NB4 (cell line): ENCODE data around the gene TGM4.

Experiments used
- POLR2A ChIP-seq: IDR thresholded peaks from 2 replicates; pipeline ENCODE4 v1.6.1; 2011; ENCODE audit warnings: mild to moderate bottlenecking; ENCODE audit not compliant: insufficient read length; ENCODE audit errors: extremely low read depth
- TF ChIP-seq, protein P1 (sequence below): IDR thresholded peaks from one replicate; pipeline ENCODE4 v1.5.1; 2012; ENCODE audit warnings: low read depth, low read length
- TF ChIP-seq, protein P2 (sequence below): IDR thresholded peaks from 2 replicates; pipeline ENCODE4 v1.6.1; 2011; ENCODE audit warnings: low read depth, low read length

GRCh38 chr3:44831232-44831631, 43.2 kb upstream of the TGM4 start:
- TF ChIP-seq, protein P1, sequence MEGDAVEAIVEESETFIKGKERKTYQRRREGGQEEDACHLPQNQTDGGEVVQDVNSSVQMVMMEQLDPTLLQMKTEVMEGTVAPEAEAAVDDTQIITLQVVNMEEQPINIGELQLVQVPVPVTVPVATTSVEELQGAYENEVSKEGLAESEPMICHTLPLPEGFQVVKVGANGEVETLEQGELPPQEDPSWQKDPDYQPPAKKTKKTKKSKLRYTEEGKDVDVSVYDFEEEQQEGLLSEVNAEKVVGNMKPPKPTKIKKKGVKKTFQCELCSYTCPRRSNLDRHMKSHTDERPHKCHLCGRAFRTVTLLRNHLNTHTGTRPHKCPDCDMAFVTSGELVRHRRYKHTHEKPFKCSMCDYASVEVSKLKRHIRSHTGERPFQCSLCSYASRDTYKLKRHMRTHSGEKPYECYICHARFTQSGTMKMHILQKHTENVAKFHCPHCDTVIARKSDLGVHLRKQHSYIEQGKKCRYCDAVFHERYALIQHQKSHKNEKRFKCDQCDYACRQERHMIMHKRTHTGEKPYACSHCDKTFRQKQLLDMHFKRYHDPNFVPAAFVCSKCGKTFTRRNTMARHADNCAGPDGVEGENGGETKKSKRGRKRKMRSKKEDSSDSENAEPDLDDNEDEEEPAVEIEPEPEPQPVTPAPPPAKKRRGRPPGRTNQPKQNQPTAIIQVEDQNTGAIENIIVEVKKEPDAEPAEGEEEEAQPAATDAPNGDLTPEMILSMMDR: no peak
- TF ChIP-seq POLR2A: no peak
- TF ChIP-seq, protein P2, sequence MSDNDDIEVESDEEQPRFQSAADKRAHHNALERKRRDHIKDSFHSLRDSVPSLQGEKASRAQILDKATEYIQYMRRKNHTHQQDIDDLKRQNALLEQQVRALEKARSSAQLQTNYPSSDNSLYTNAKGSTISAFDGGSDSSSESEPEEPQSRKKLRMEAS: no peak
